H1 (cell line): ENCODE measurements around the gene MSL3B.

ENCODE experiments used
- EGR1 ChIP-seq: IDR thresholded peaks from 2 replicates; pipeline ENCODE4 v1.6.1; 2011; ENCODE audit warnings: low read depth, low read length, borderline replicate concordance
- EZH2 ChIP-seq: fragments of 200-600 bp; sonication (generic); IDR thresholded peaks from 2 replicates; pipeline ENCODE4 v1.7.1; 2012; ENCODE audit warnings: low read depth, mild to moderate bottlenecking, moderate library complexity, low read length, inconsistent platforms; ENCODE audit not compliant: severe bottlenecking
- GABPA ChIP-seq: IDR thresholded peaks from 2 replicates; pipeline ENCODE4 v1.6.1; 2011; ENCODE audit warnings: mild to moderate bottlenecking, low read length, moderate library complexity, borderline replicate concordance; ENCODE audit not compliant: insufficient read depth
- HDAC6 ChIP-seq: IDR thresholded peaks from one replicate; pipeline ENCODE4 v1.7.1; 2012; ENCODE audit warnings: low read depth, mild to moderate bottlenecking, inconsistent platforms, low read length, moderate library complexity
- SIRT6 ChIP-seq: IDR thresholded peaks from one replicate; pipeline ENCODE4 v1.7.1; 2012; ENCODE audit warnings: low read length, inconsistent platforms
- TF ChIP-seq, protein P1 (sequence below), 3 experiments: IDR thresholded peaks; 1 replicate in 2 of 3; 2 replicates in 1 of 3; pipeline versions ENCODE4 v1.5.1 to v1.6.1; 2011; ENCODE audit warnings: low read length in 3 of 3, mild to moderate bottlenecking in 3 of 3, inconsistent platforms in 2 of 3, low read depth in 1 of 3, moderate library complexity in 1 of 3; ENCODE audit not compliant: insufficient read depth in 1 of 3; ENCODE audit errors: control extremely low read depth in 1 of 3

DNA sequence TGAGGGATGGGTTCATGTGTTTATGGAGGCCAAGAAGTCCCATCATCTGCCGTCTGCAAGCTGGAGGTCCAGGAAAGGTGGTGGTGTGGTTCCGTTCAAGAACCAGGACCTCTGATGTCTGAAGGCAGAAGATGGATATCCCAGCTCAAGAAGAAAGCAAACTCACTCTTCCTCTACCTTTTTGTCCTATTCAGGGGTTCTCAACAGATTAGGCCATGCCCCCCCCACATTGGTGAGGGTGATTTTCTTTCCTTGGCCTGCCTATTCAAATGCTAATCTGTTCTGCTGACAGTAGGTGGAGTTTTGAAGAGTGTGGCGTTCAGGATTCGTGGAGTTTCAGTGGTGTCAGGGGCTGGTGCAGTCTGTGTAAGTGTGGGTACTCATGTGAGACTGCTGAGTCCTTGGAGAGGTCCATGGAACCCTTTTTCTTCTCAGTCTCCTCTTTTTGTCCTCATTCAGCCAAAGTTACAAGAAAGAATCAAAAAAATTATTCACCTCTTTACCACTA is 5.9 kb downstream of the MSL3B start:
- TF ChIP-seq GABPA, result no peak
- TF ChIP-seq, protein P1, sequence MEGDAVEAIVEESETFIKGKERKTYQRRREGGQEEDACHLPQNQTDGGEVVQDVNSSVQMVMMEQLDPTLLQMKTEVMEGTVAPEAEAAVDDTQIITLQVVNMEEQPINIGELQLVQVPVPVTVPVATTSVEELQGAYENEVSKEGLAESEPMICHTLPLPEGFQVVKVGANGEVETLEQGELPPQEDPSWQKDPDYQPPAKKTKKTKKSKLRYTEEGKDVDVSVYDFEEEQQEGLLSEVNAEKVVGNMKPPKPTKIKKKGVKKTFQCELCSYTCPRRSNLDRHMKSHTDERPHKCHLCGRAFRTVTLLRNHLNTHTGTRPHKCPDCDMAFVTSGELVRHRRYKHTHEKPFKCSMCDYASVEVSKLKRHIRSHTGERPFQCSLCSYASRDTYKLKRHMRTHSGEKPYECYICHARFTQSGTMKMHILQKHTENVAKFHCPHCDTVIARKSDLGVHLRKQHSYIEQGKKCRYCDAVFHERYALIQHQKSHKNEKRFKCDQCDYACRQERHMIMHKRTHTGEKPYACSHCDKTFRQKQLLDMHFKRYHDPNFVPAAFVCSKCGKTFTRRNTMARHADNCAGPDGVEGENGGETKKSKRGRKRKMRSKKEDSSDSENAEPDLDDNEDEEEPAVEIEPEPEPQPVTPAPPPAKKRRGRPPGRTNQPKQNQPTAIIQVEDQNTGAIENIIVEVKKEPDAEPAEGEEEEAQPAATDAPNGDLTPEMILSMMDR (IDR thresholded peaks at IDR 0.05; ENCODE audit: control extremely low read depth in 1 of 3, insufficient read depth in 1 of 3, low read depth in 1 of 3, low read length in 3 of 3), result no peak
- no peak for TF ChIP-seq EZH2
- no peak for TF ChIP-seq EGR1
- no peak for TF ChIP-seq HDAC6
- TF ChIP-seq SIRT6, result no peak
